Activated CD8-positive, alpha-beta T cell treated with anti-CD3 and anti-CD28 coated beads, Interleukin-2, amount 10 ng/mL, durations not matched to agents 7 days and 5 days (primary cell): ENCODE data around the gene LHX1. TPM values are rescaled to one million over a fixed set of nuclear protein-coding genes. Genes with fewer than 3 reads are reported as not detected.

Experiments used
- ATAC-seq: fragments of 150-1000 bp; cut with Tn5 transposase; one replicate; pipeline ENCODE4 v1.10.0; 2021; ENCODE audit warnings: moderate library complexity
- CTCF ChIA-PET: fragments of 350-600 bp; sonication (Branson Sonifier 250); formaldehyde crosslinking; loops from one replicate; lab custom pipeline; 2021; ENCODE audit warnings: antibody characterized with exemption; lab: Charles Lee
- POLR2A ChIA-PET: fragments of 350-600 bp; sonication (Branson Sonifier 250); formaldehyde crosslinking; loops from one replicate; lab custom pipeline; 2021; ENCODE audit warnings: antibody characterized with exemption; lab: Charles Lee
- DNase-seq: peaks from one replicate; pipeline ENCODE4 v3.0.0-alpha.2; 2020
- H3K27ac Mint-ChIP-seq: one replicate; pipeline ENCODE4 v1.8.0; 2021; ENCODE audit warnings: mild to moderate bottlenecking, mixed read lengths
- H3K27me3 Mint-ChIP-seq: one replicate; pipeline ENCODE4 v1.8.0; 2021; ENCODE audit warnings: low read depth, mixed read lengths
- H3K36me3 Mint-ChIP-seq: one replicate; pipeline ENCODE4 v1.8.0; 2021; ENCODE audit warnings: low read depth, mixed read lengths
- H3K4me1 Mint-ChIP-seq: one replicate; pipeline ENCODE4 v1.8.0; 2021; ENCODE audit warnings: low read depth, mixed read lengths
- H3K4me3 Mint-ChIP-seq: one replicate; pipeline ENCODE4 v1.8.0; 2021; ENCODE audit warnings: mild to moderate bottlenecking, mixed read lengths
- H3K9me3 Mint-ChIP-seq: one replicate; pipeline ENCODE4 v1.8.0; 2022; ENCODE audit warnings: mixed read lengths; ENCODE audit not compliant: insufficient read depth
- total RNA-seq, 2 experiments: library from RNA; stranded (reverse); gene quantifications; one replicate each; pipeline ENCODE4 v1.2.3, GENCODE V29; 2021

LHX1 gene
- not detected for total RNA-seq

GRCh38 chr17:36937001-36937958, at the start of gene LHX1:
Gene LHX1, plus strand, starts transcription at chr17:36937475. Its CDS starts 723 bp downstream, at chr17:36938198.
- Mint-ChIP-seq H3K9me3 (no peaks in the 10 kb centered on the region), H3K27me3 (peaks cover 88% of the 10 kb centered on the region), H3K36me3 (peaks cover 2% of the 10 kb centered on the region), H3K4me3 (peak within 1 kb of the TSS; percentile 56), H3K4me1 (peaks cover 72% of the 10 kb centered on the region), H3K27ac (peak within 1 kb of the TSS; percentile 77)
- ChIA-PET CTCF (no interaction called here), POLR2A (interaction anchor here (3.0 kb wide), 1 partner anchor 12 kb away, joined by 10 read pairs; the partner anchor contains the start of gene AATF)
- ATAC-seq (no peak), DNase-seq (no peak)

GRCh38 chr17:36888236-36888951, 48.9 kb upstream of the LHX1 start:
- H3K9me3 Mint-ChIP-seq: no peaks in the 10 kb centered on the region
- peaks cover 22% of the 10 kb centered on the region for H3K27me3 Mint-ChIP-seq
- H3K36me3 Mint-ChIP-seq: no peaks in the 10 kb centered on the region
- no peak for ATAC-seq
- POLR2A ChIA-PET: no interaction called here
- no peak overlapping the region for H3K4me3 Mint-ChIP-seq
- CTCF ChIA-PET: no interaction called here
- H3K4me1 Mint-ChIP-seq: no peaks in the 10 kb centered on the region
- no peak overlapping the region for H3K27ac Mint-ChIP-seq
- no peak for DNase-seq

GRCh38 chr17:36889770-36890349, 47.4 kb upstream of the LHX1 start:
- Mint-ChIP-seq H3K36me3 (no peaks in the 10 kb centered on the region), H3K27me3 (peaks cover 17% of the 10 kb centered on the region), H3K9me3 (no peaks in the 10 kb centered on the region), H3K4me3 (no peak overlapping the region), H3K27ac (no peak overlapping the region), H3K4me1 (no peaks in the 10 kb centered on the region)
- POLR2A ChIA-PET: no interaction called here
- CTCF ChIA-PET: no interaction called here
- ATAC-seq: no peak
- DNase-seq: no peak

- Mint-ChIP-seq H3K9me3 (no peaks in the 10 kb centered on the region), H3K27ac (no peak overlapping the region), H3K27me3 (peaks cover 12% of the 10 kb centered on the region), H3K4me3 (no peak overlapping the region), H3K4me1 (no peaks in the 10 kb centered on the region), H3K36me3 (no peaks in the 10 kb centered on the region)
- POLR2A ChIA-PET: interaction anchor here (0.5 kb wide), 1 partner anchor 215 kb away, joined by 3 read pairs; no protein-coding TSS in a partner anchor
- DNase-seq: no peak
- ATAC-seq: no peak
- CTCF ChIA-PET: interaction anchor here (0.6 kb wide), 1 partner anchor 206 kb away, joined by 3 read pairs; no protein-coding TSS in a partner anchor
Measured at GRCh38 chr17:36890398-36891168, 46.7 kb upstream of the LHX1 start.

GRCh38 chr17:36892112-36892838, 45.0 kb upstream of the LHX1 start:
- DNase-seq: no peak
- ATAC-seq: no peak
- H3K4me1 Mint-ChIP-seq: no peaks in the 10 kb centered on the region
- H3K4me3 Mint-ChIP-seq: no peak overlapping the region
- no peaks in the 10 kb centered on the region for H3K36me3 Mint-ChIP-seq
- H3K9me3 Mint-ChIP-seq: no peaks in the 10 kb centered on the region
- ChIA-PET CTCF (no interaction called here), POLR2A (interaction anchor here (0.6 kb wide), 1 partner anchor 67 kb away, joined by 3 read pairs; no protein-coding TSS in a partner anchor)
- peaks cover 7% of the 10 kb centered on the region for H3K27me3 Mint-ChIP-seq
- H3K27ac Mint-ChIP-seq: no peak overlapping the region

DNA sequence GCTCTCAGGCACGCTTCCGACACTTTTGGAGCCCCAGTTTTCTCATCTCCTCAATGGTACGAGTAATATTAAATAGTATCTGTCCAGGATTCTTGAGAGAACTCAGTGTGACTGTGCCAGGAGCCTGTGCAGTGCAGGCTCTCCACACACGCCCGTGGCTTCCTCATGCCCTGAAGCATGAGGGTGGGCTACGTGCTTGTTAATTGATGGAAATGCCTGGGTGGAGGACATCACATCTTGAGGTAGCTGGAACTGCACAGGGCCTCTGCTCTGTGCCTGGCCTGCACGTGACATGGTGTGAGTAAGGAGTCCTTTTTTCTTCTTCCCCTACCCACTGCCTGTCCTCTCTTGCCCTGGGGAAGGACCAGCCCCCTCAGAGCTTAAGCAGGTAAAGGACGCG, 43.1 kb upstream of the LHX1 start:
- Mint-ChIP-seq H3K36me3 (no peaks in the 10 kb centered on the region), H3K4me1 (no peaks in the 10 kb centered on the region), H3K4me3 (no peak overlapping the region), H3K27ac (no peak overlapping the region), H3K27me3 (peaks cover 3% of the 10 kb centered on the region), H3K9me3 (no peaks in the 10 kb centered on the region)
- ChIA-PET CTCF (no interaction called here), POLR2A (no interaction called here)
- DNase-seq: no peak
- ATAC-seq: no peak

DNA sequence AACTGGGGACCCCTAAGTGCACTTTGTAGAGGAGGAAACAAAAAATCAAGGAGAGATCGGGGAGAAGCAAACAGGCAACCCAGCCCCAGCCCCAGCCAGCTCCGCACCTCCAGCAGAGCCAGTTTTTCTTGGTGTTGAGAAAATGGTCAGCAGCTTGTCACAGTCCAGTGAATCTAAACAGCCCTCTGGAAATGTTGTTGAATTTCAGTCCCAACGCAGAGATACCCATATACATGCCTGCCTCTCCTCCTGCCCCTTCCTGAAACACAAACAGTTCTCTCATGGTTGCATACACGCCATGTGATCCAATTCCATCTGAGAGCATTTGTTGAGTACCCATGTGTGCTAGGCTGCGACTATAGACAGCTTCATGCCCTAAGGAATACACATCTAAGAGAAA, 42.4 kb upstream of the LHX1 start:
- H3K27me3 Mint-ChIP-seq: peaks cover 3% of the 10 kb centered on the region
- DNase-seq (no peak), ATAC-seq (no peak)
- no peak overlapping the region for H3K27ac Mint-ChIP-seq
- no peaks in the 10 kb centered on the region for H3K36me3 Mint-ChIP-seq
- no peak overlapping the region for H3K4me3 Mint-ChIP-seq
- no peaks in the 10 kb centered on the region for H3K4me1 Mint-ChIP-seq
- ChIA-PET CTCF (no interaction called here), POLR2A (no interaction called here)
- no peaks in the 10 kb centered on the region for H3K9me3 Mint-ChIP-seq

DNA sequence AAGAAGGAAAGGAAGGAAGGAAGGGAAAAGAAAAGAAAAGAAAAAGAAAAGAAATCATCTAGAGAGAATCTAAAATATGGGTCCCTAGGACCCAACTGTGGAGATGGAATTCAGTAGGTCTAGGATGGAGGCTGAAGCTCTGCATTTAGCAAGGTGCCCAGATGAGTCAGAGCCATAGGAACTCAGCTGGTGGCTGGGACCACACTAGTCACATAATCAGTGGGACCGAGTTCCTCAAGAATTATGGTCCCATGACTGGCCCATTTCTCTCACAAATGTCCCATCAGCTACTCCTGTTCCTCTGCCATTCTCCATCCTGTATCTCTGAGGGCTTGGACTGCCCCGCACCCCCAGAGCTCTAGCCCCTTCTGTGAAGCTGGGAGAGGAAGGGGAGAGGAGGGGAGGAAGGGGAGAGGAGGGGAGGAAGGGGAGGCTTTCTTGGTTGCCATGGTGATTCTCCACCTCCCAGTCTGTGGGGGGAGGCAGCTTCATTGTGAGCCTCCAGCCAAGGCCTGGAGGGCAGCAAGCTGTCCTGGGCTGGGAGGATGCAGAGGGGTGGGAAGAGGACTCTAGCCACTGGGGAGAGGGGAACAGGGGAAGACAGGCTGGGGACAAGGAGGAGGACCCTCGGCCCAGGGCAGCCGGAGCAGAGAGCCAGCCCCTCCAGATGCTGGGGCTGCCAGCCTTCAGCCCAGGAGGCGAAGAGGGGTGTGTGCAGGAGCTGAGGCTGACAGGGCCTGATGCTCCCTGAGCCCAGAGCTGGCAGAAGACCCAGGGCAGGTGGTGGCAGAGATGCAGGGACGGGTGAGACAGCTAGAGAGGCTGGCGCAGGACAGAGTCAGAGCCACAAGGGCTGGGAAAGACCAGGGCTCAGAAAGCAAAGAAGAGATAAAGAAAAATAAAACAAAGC, 37.8 kb upstream of the LHX1 start:
- no peak overlapping the region for H3K27ac Mint-ChIP-seq
- DNase-seq (no peak), ATAC-seq (no peak)
- POLR2A ChIA-PET: no interaction called here
- H3K4me1 Mint-ChIP-seq: no peaks in the 10 kb centered on the region
- no peaks in the 10 kb centered on the region for H3K36me3 Mint-ChIP-seq
- no peaks in the 10 kb centered on the region for H3K9me3 Mint-ChIP-seq
- no peak overlapping the region for H3K4me3 Mint-ChIP-seq
- H3K27me3 Mint-ChIP-seq: peaks cover 9% of the 10 kb centered on the region
- CTCF ChIA-PET: interaction anchor here (1.1 kb wide), 1 partner anchor 9 kb away, joined by 3 read pairs; no protein-coding TSS in a partner anchor

DNA sequence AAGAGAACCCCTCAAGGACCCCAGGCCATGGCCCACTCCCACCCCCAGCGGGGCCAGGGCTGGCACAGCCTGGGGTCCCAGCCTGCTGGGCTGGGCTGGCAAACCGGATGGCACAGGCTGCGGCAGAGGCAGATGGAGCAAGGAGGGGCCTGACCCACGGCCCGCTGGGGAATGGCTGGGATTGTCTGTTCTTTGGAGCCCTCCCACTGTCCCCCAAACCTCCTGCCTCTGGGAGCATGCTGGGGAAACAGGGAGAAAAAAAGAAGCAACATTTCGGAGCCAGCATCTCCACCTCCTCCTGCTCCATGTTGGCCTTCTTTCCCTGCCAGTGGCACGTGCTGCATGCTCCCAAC, 37.1 kb upstream of the LHX1 start:
- DNase-seq: no peak
- ChIA-PET POLR2A (no interaction called here), CTCF (no interaction called here)
- Mint-ChIP-seq H3K4me1 (no peaks in the 10 kb centered on the region), H3K27me3 (peaks cover 11% of the 10 kb centered on the region), H3K4me3 (no peak overlapping the region), H3K27ac (no peak overlapping the region), H3K36me3 (no peaks in the 10 kb centered on the region), H3K9me3 (no peaks in the 10 kb centered on the region)
- no peak for ATAC-seq

DNA sequence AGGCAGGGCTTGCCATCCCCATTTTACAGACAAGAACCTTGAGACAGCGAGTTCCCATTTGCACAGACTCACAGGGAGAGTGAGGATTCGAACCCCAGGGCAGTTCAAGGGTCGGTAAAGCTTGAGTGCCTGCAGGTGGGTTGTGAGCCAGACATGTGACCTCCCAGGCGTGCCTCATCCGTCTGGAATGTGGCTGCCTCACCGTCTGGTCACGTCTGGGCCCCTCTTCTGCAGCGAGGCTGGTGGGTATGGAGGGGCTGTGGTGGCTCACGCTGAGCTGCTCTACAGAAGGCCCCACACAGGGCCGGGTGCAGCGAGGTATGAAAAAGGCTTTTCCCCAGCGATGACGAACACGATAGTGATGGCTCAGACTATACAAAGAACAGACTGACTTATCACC, 35.8 kb upstream of the LHX1 start:
- Mint-ChIP-seq H3K27me3 (peaks cover 13% of the 10 kb centered on the region), H3K27ac (no peak overlapping the region)
- ATAC-seq: no peak

More for the DNA sequence above, 35.8 kb upstream of the LHX1 start:
- ChIA-PET CTCF (no interaction called here), POLR2A (no interaction called here)
- no peaks in the 10 kb centered on the region for H3K4me1 Mint-ChIP-seq
- H3K9me3 Mint-ChIP-seq: no peaks in the 10 kb centered on the region
- H3K4me3 Mint-ChIP-seq: no peak overlapping the region
- DNase-seq: no peak
- no peaks in the 10 kb centered on the region for H3K36me3 Mint-ChIP-seq
